Activated effector memory CD4-positive, alpha-beta T cell treated with Interleukin-2 at 50 U/mL for 16 hours (primary cell): ENCODE results near the gene RAET1E.
"Not testable (repeated sequence)": the region's sequence is repeated elsewhere in the genome, so short reads cannot be mapped to it uniquely, and the experiment has no call there.

Experiments used
- DNase-seq: peaks from one replicate; pipeline ENCODE4 v3.0.0-alpha.2; 2020

The RAET1E gene

DNA sequence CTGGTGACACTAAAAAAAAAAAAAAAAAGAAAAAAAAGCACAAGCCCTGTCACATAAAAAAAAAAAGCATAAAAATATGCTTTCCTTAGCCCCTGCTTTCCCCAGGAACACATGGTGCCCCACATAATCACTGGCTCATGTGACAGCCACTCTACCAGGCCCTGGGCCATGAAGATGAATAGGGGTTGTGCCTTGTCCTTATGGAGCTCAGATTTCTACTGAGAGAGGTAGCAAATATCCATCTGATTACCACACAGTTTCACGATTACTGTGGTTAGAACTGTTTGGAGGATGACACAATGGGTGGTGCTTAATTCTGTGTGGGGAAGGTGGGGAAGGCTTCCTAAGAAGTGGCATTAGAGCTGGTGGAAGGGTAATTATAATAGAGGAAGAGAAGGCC lies 9.3 kb downstream of the RAET1E start:
- no peak for DNase-seq

DNA sequence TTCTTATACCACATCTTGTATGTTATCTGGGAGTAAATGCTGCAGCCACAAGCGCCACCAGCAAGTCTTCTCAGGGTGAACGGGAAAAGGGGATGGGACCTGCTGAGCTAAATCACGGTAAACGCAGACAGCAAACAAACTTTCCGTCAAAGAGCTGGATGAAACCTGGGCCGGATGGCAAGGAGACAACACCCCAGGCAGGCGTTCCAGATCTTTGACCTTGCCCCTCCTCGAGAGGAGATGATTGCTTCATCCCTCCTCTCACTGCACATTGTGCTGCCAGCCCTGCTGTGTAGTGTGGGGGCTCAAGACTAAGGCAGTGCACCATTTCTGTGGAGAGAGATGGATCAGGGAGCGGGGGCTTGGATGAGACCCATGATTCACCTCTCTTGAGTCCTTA lies 9.8 kb downstream of the RAET1E start:
- no peak for DNase-seq

DNA sequence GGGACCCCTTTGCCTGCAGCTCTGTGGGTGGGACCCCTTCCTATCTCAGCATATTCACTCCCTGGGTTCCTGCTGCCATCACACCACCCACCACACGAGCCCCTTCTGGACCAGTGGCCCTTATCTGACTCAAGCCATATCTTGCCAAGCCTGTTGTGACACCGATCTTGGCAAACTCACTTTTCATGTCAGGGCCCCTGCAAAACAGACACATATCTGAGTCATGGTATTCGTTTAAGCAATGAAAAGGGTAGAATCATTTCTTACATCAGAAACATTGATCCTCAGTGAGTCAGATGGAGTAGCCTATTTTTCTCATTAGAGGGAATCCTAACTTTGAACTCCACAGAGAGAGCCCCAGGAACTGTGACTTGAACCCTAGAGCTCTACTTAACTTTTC lies 10.6 kb downstream of the RAET1E start:
- DNase-seq: no peak

DNA sequence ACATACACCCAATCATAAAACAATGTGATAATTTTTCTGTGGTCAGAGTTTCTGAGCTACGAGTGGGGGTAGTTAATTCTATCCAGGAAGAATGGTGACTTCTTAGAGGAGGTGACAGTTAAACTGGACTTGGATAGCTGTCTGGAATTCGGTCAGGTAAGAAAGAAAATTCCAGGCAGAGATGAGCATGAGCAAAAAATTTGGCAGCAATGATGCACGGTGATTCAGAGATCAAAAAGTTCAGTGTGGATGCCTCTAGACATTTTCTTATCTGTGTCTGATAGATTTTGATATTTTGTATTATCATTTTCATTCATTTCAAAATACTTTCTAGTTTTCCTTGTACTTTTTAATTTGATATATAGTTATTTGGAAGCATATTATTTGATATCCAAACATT lies 12.0 kb downstream of the RAET1E start:
- no peak for DNase-seq

DNA sequence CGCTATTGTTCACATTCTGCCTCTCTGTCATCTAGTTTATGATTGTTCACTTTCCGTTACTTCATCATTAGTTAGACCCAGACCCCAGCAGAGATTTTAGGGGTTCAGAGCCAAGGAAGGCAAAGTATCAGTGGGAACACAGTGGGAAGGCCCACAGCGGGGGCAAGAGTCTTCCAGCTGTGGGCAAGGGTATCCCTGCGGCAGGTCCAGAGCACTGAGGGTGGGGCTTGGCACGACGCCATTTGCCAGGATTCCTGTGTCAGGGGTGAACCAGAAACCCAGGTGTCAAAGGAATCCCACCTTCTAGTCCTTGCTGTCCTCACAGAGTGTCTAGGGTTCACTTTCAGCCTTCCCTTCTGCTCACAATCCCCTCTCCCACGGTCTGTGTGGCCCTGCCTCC lies 13.3 kb downstream of the RAET1E start:
- DNase-seq: no peak

DNA sequence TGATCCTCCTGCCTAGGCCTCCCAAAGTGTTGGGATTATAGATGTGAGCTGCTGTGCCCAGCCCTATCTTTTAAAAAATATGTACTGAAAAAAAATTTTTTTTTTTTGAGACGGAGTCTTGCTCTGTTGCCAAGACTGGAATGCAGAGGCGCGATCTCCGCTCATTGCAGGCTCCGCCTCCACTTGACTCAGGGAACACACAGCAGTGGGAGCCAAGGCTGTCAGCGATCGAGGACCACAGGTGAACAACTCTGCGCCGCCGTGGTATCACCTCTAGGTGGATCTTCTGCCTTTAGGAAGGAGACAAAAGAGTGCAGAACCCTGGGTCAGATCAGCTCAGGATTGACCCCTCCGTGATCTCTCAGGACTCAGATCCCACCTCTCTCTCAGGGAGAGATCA lies 13.7 kb downstream of the RAET1E start:
- DNase-seq: no peak

DNA sequence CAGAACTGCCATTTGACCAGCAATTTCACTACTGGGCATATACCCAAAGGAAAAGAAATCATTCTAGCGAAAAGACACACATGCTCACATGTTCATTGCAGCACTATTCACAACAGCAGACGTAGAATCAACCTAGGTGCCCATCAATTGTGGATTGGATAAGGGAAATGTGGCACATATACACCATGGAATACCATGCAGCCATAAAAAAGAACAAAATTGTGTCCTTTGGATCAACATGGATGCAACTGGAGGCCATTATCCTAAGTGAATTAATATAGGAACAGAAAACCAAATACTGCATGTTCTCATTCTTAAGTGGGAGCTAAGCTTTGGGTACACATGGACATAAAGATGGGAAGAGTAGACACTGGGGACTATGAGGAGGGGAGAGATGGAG lies 16.1 kb downstream of the RAET1E start:
- DNase-seq: no peak

DNA sequence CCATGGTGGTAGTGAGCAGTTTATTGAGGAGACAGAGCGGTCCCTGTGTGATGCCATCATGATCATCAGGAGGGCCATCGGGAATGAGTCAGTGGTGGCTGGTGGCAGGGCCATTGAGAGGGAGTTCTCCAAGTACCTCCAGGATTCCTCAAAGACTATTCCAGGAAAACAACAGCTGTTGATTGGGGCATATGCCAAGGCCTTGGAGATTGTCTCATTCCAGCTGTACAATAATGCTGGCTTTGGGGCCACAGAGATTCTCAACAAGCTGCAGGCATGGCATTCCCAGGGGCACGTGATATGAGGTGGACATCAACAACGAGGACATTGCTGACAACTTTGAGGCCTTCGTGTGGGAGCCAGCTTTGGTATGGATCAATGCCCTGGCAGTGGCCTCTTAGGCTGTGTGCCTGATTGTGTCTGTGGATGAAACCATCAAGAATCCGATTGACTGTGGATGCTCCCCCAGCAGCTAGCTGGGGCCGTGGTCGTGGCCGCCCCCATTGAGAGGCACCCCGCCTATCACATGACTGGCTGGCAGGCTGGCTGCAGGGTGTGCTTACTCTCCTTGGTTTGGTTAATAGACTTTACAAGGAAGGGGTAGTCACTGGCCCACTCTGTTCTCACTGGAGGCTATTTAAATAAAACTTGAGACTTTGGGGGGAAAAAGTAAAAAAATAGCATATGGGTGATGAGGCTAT lies 16.7 kb downstream of the RAET1E start:
- no peak for DNase-seq

DNA sequence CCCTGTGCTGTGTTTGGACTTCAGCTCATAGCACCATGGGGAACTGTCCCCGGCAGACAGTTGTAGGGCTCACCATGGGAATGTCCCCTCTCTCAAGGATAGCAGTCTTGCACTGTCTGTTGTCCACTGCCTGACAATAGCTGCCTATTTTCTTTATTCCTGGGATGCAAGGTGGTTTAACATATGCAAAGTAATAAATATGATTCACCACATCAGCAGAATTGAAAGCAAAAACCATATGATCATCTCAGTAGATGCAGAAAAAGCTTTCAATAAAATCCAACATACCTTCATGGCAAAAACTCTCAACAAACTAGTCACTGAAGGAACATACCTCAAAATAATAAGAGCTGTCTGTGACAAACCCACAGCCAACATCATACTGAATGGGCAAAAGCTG lies 20.3 kb downstream of the RAET1E start:
- no peak for DNase-seq

DNA sequence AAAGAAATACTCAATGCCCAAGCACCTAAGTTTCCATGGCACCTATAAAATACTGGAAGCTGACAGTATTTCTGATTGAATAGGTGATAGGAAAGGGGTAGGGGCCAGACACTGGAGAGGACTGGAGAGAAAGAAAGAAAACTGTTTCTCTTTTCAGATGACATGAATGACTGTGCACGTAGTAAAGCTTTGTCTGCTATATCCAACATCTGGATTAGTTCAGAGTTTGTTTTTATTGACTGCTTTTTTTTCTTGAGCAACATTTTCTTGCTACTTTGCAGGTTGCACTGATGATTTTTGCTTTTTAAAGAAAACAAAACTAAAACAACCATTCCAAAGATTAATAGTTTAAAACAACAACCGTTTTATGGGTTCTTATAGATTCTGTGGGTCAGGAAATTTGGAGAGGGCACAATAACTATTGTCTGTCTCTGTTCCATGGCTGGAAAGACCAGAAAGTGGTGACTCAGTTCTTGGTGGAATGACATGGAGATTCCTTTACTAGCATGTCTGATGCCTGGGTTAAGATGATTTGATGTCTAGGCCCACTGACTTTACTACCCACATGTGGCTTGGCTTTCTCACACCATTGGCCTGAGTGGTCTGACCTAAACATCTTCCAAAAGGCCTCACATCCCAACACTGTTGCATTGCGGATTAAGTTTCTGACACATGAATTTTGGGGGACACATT lies 21.5 kb downstream of the RAET1E start:
- no peak for DNase-seq

DNA sequence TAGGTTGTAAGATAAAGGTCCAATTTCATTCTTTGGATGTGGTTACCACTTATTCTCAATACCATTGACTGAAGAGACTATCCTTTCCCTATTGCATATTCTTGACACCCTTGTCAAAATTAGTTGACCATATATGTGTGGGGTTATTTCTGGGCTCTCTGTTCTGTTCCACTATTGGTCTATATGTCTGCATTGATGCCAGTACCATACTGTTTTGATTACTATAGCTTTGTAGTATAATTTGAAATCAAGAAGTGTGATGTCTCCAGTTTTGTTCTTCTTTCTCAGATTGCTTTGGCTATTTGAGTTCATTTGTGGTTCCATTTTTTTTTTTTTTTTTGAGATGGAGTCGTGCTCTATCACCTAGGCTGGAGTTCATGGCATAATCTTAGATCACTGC lies 25.7 kb downstream of the RAET1E start:
- no peak for DNase-seq

DNA sequence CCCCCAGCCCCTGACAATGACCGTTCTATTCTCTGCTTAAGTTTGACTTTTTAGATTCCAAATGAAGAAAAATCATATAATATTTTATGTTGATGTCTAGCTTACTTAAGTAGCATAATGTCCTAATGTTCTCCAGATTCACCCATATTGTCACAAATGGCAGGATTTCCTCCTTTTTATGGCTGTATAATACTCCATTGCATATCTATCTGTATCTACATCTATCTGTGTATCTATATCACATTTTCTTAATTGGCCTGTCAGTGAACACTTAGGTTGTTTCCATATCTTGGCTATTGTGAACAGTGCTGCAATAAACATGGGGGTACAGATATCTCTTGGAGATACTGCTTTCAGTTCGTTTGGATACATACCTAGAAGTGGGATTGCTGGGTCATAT lies 26.7 kb downstream of the RAET1E start:
- DNase-seq: no peak

DNA sequence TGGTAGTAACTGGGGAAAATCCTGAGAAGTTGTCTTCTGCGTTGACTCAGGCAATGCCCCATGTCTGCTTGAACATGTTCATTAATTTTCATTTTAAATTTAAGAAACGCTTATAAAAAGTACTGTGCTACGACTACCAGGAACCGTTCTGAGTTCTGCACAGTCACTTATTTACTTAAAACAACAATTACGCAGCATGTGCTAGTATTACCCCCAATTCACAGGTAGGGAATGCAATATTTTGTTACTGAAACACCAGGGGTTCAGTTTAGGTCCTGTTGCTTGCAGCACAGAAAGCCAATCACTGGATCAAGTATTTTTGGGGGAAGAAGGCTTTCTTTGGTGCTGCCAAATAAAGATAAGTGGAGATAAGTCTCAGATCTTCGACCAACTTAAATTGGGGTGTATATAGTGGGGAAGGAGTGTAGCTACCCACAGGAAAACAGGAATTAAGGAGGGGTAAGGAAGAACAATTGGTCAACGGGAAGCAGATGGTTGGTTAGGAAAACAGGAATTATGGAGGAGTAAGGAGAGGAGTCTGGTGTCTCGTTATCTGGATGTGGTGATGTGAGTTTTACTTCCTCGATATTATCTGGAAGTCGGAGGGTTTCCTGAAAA lies 28.5 kb downstream of the RAET1E start:
- no peak for DNase-seq

DNA sequence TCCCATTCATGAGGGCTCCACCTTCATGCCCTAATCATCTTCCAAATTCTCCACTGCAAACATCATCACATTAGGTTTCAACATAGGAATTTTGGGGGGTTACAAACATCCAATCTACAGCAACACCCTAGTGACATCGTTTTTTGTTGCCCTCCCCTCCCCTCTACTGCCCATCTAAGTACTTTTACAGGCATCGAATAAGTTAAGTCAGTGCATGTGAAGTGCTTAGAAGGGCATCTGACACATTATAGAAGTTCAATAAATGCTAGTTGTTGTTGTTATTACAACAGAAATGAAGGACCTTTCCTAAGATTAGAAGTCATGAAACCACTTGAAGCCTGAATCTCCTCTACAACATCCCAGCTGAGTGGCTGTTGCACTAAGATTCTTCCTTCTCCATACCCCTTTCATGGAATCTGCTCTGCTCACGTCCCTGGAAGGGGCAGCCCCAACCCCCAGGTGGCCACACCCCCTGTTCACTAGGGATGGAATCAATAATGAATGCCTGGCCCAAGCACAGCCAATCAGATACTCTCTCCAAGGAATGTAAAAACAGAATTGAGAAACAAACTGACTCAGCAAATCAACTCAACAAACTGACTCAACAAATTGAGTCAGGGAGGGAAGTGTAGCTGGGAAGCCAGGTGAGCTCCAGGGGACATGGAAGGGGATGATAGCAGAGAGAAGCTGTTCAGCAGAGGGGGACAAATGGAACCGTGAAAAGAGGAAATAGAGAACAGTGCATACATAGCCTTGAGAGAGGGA lies 29.9 kb downstream of the RAET1E start:
- DNase-seq: no peak

DNA sequence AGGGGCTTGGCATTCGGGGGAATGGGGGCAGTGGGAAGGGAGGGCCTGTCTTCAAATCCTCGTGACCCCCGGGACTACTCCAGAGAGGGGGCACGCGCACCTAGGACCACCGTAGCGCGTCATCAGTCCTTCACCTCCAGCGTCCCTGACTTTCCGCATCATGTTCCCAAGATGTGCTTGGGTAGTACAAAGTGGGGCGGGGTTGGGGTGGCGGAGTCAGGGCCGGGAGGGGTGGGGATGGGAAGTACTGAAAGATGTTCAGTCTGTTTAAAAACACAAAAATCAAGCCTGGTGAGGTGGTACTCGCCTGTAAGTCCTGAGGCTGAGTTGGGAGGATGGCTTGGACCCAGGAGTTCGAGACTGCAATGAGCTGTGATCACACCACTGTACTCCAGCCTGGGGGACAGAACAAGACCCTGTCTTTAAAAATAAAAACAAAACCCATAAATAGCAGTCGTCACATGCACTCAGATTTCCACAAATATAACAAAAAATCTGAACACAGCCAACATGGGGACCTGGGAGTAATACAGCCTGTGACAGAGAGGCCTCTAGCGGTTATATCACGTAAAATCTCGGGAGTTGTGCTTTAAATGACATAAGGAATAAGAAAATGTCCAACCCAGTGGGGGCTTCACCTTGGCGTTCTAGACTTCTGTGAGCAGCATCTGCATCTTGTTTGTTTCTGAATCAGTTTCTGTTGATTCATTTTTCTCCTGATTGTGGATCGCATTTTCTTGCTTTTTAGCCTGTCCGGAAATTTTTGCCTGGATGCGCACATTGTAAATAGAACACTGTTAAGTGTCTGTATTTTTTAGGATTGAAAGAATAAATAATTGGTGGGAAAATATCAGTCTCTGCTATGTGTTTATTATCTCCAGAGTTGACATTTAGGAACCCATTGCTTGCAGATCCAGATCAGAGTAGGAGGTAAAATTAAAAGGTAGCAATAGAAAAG lies 33.1 kb downstream of the RAET1E start:
- no peak for DNase-seq

DNA sequence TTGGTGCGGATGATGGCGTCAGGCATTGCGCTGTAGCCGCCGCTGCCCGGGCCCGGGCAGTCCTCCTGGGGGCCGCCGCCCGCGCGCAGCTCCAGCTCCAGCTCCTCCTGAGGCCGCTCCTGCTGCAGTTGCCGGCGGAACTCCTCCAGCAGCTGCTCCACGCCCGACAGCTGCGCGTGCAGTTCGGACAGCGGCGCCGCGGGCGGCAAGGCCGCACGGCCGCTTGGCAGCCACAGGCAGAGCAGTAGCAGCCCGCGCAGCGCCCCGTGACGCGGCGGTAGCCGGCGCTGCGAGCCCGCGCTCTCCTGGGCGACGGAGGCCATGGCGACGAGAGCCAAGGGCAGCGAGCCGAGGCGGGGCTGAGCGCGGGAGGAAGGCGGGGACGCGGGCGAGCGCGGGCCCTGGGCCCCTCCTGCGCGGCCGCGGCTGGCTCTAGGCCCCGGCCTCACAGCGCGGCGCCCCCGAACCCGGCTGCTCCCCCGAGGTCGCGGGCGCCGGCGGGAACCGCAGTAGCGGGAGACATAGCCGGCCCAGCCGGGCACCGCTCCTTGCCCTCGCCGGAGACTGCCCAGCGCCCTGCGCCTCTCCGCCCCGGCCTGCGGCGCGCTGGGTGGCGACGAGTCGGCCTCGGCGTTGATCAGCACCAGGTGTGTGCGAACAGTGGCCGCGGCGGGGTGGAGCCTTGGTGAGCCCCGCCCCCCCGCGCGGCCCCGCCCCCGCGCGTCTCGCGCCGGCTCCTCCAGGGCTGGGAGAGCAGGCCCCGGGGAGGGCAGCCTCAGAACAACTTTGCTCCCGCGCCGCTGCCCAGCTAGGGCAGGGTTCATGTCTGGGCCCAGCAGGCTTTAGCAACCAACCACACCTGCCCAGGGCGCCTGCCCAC lies 34.0 kb downstream of the RAET1E start, which contains the start of gene LRP11:
TSS of gene LRP11 (minus strand) at position 662 of the 880 bp plus-strand sequence. CDS start at position 323, 339 bp downstream.
- DNase-seq: peak; percentile 79

DNA sequence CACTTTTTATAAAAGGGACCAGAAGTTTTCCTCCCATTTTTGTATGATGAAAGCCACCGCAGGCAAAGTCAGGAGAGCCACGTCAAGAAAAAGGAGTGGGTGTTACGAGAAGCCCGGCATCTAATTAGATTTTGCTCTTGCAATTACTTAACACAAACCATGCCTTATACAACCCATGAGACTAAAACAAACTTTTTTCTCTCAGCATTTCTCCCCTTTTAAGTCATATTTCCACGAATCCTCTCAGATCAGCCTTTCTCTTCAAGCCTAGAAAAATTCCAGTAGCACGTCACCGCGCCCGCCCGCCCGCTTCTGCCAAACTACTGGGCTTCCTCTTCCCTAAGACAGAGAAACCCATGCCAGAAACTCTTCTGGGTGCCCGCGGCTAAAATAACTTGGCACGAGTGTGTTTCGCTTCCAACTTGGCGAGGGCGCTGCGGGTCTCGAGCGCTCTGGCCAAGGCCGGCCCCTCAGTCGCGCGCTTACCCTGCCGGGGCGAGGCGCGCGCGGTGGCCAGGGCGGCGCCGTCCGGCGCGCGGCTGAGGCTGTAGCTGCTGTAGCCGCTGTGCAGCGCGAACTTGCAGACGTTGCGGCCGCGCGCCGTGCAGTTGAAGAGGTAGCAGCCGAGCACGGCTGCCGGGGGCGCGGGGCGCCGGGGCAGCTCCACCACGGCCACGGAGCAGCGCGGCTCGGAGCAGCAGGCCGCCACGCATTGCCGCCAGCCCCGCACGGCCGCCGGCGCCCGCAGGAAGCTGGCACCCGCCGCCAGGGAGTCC lies 34.8 kb downstream of the RAET1E start:
- no peak for DNase-seq

DNA sequence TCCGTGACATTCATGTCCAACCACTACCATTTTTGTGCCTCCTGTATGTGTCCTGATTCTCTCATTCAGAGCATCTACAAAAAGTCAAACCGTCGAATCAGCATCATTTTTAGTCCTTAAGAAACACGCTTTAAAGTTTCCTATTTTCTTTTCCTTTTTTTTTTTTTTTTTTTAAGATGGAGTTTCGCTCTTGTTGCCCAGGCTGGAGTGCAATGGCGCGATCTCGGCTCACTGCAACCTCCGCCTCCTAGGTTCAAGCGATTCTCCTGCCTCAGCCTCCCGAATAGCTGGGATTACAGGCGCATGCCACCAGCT lies 35.5 kb downstream of the RAET1E start:
- DNase-seq: not testable (repeated sequence)

DNA sequence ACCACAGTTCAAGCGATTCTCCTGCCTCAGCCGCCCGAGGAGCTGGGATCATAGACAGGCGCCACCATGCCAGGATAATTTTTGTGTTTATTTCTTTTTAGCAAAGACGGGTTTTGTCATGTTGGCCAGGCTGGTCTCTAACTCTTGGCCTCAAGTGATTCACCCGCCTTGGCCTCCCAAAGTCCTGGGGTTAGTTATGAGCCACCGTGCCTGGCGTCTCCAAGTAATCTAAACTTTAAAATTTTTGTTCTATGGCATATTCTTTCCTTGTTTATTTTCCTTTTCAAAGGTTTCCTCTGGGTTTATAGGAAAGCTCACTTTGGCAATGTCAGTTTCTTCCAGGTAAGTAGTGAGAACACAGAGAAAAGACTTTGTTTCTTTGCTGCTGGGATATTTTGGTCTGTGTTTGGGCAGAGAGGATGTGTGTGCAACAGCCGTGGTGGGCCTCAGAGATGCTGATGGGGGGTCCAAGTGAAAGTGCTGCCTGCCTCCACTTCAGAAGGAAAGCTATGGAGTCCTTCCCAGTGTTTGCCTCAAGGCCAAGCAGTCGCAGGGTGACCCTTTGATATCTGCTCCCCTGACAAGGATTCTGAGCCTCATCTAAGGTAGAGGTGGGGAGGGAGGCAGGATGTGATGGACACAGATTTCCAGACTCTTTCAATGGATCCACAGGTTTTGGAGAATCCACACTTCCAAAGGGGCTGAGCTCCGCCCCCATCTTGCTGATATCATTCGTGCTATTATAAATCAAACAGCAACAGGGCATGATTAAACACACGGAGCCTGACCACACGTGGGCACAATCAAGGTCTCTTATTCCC lies 36.1 kb downstream of the RAET1E start:
- DNase-seq: no peak
